Measurements from ENCODE around the gene ADARB2. TPM values are rescaled to one million over a fixed set of nuclear protein-coding genes. Genes with fewer than 3 reads are reported as not detected.

The ADARB2 gene
- total RNA-seq, 4 donors from 2014 or later = 2.0 to 9.9 (median 5.1) TPM

DNA sequence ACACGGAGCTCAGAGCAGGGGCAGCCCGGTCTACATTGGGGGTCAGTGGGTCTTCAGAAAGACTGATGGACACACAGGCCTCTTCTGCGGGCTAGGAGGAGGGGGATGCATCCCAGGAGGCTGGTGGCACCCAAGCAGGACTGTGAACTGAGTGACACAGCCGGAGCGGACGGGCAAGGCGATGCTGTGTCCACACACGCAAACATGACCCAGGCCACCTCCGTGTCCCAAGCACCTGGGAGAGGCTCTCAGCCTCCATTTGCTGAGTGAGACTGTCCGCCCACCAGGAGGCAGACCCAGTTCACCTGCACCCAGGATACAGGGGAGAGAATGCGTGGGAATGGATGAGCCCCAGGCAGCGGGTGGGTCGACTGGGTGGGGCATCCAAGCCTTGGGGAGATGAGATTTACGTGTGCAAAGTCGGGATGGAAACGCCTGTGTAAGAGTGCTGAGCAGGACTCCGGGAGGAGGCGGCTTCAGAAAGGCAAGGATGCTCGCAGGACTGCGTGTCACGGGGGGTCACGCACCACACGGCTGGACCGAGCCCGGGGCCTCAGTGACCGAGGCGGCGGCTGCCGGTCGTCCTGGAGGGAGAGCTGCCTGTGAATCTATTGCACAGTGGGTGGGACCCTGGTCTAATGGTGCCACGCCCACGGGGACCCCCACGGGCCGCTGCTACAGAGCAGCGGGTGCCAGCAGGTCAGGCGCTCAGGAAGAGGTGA, 262.8 kb downstream of the ADARB2 start:
- Histone ChIP-seq H3K27ac (no peak overlapping the region), H3K9me3 (no peaks in the 10 kb centered on the region), H3K36me3 (no peaks in the 10 kb centered on the region), H3K27me3 (no peaks in the 10 kb centered on the region), H3K4me1 (no peaks in the 10 kb centered on the region), H3K4me3 (no peak overlapping the region)
- no peak for DNase-seq
- TF ChIP-seq POLR2A (IDR thresholded peaks at IDR 0.05) (no peak), CTCF (IDR thresholded peaks at IDR 0.05) (no peak)

DNA sequence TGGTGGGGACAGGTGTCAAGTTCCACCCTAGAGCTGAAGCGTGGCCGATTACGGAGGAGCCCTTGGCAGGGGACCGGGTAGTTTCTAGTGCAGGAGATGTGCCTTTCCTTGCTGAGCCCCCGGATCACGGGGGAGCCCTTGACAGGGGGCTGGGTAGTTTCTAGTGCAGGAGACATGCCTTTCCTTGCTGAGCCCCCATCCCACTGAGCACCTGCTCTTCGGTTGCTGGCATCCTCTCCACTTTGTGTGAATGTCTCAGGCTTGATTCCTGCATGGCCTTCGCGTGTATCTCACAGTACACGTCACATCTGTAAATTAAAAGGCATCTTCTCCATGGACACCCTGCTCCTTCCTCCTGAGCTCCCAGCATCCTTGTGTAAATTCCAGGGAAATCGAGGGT, 263.5 kb downstream of the ADARB2 start:
- Histone ChIP-seq H3K27ac (no peak overlapping the region), H3K36me3 (no peaks in the 10 kb centered on the region), H3K4me3 (no peak overlapping the region), H3K9me3 (no peaks in the 10 kb centered on the region), H3K27me3 (no peaks in the 10 kb centered on the region), H3K4me1 (no peaks in the 10 kb centered on the region)
- no peak for DNase-seq
- TF ChIP-seq CTCF (IDR thresholded peaks at IDR 0.05) = no peak
- no peak for TF ChIP-seq POLR2A (IDR thresholded peaks at IDR 0.05)

DNA sequence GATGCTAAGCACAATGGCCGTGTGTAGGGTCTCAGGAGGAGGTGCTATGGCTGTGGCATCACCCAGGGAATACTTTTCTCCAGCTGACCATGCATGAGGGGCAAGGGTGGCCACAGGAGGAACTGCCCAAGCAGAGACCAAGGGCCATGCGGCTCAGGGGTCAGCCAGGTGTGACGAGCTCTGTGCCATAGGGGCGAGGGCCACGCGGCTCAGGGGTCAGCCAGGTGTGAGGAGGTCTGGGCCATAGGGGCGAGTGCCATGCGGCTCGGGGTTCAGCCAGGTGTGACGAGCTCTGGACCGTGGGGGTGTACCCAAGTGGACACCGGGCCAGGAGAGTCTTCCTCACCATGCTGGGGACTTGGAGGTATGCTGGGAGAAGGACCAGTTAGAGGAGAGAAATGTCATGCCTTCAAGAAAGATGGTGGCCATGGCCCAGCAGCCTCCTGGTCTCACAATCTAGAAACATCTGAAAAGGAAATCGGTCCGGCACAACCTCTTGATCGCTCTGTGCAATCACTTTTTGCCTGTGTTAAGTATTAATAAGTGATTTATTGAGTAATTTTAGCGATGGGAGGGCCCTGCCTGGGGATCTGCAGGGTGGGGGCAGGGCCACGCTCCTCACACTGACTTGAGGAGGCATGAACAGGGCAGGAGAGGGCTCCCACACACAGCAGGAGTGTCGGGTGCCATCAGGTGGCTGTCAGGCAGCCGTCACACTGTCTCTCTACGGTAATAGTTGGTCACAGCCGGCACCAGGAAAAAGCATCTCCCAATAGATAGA, 265.0 kb downstream of the ADARB2 start:
- H3K27ac ChIP-seq = no peak overlapping the region
- TF ChIP-seq POLR2A (IDR thresholded peaks at IDR 0.05) (no peak), CTCF (IDR thresholded peaks at IDR 0.05) (no peak)
- H3K4me3 ChIP-seq = no peak overlapping the region
- no peaks in the 10 kb centered on the region for H3K27me3 ChIP-seq
- no peaks in the 10 kb centered on the region for H3K36me3 ChIP-seq
- no peak for DNase-seq
- no peaks in the 10 kb centered on the region for H3K4me1 ChIP-seq
- H3K9me3 ChIP-seq = no peaks in the 10 kb centered on the region

GRCh38 chr10:1468811-1469210, 268.5 kb downstream of the ADARB2 start:
- no peak for DNase-seq
- no peaks in the 10 kb centered on the region for H3K36me3 ChIP-seq
- no peak overlapping the region for H3K4me3 ChIP-seq
- H3K4me1 ChIP-seq = no peaks in the 10 kb centered on the region
- no peak for TF ChIP-seq POLR2A (IDR thresholded peaks at IDR 0.05)
- TF ChIP-seq CTCF (IDR thresholded peaks at IDR 0.05) = no peak
- no peaks in the 10 kb centered on the region for H3K9me3 ChIP-seq
- no peak overlapping the region for H3K27ac ChIP-seq
- H3K27me3 ChIP-seq = no peaks in the 10 kb centered on the region

GRCh38 chr10:1467334-1468076, 269.8 kb downstream of the ADARB2 start:
- Histone ChIP-seq H3K9me3 (no peaks in the 10 kb centered on the region), H3K27ac (no peak overlapping the region), H3K27me3 (no peaks in the 10 kb centered on the region), H3K4me1 (no peaks in the 10 kb centered on the region), H3K36me3 (no peaks in the 10 kb centered on the region), H3K4me3 (no peak overlapping the region)
- no peak for DNase-seq
- TF ChIP-seq CTCF (IDR thresholded peaks at IDR 0.05) = no peak
- TF ChIP-seq POLR2A (IDR thresholded peaks at IDR 0.05) = no peak

Measured in Peyer's patch (tissue), 4 donors.